ENCODE data around the gene RRP9.
"Not testable (repeated sequence)": the region's sequence is repeated elsewhere in the genome, so short reads cannot be mapped to it uniquely, and the experiment has no call there.

Gene RRP9

DNA sequence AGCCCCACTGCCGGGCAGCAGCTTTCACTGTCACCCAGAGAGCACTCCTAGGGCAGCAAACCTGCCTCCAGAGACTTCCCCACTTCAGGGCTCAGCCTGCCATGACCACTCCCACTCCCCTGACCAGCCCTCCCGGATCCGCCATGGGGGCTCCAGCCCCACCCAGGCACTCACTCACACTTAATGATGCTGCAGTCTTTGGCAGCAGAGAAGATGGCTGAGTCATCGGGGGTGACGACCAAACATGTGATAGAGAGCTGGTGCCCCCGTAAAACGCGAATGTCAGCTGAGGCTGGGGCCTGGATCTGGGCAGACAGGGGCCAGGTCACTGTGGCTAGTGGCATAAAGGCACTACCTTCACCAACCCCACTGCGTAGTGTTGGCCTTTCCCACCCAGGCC, 4.7 kb downstream of the RRP9 start:
- DNase-seq = no peak

DNA sequence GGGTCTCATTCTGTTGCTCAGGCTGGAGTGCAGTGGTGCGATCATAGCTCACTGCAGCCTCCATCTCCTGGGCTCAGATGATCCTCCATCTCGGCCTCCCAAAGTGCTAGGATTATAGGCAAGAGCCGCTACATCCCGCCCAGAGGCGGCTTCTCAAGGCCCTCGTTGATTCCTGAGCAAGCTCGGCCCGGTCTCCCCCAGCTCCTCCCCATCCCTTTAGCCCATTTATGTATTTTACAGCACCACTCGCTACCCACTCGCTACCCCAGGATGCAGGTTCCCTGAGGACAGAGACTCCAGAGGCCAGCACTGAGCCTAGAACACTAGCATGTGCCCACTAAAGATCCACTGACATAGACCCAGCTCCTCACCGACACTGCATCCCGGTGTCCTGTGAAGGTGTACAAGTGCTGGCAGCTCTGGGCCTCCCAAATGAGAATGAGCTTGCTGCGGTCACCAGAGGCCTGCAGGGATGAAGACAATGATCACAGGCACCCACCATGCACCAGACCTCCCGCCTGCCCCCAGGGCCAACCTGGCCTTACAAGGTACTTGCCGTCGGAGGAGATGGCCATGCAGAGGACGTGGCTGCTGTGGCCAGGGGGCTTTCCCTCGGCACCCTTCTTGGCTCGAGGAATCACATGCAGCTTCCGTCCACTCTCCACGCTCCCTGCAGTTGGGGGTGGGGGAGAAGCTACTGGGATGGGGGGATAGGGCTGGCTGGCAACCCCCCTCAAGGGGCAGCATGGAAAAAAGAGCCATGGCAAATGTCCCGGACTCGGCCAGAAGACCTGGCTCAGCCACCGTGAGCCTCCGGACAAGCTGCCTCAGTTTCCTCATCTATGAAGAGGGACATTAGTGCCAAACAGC, 5.6 kb downstream of the RRP9 start:
- no peak for DNase-seq

DNA sequence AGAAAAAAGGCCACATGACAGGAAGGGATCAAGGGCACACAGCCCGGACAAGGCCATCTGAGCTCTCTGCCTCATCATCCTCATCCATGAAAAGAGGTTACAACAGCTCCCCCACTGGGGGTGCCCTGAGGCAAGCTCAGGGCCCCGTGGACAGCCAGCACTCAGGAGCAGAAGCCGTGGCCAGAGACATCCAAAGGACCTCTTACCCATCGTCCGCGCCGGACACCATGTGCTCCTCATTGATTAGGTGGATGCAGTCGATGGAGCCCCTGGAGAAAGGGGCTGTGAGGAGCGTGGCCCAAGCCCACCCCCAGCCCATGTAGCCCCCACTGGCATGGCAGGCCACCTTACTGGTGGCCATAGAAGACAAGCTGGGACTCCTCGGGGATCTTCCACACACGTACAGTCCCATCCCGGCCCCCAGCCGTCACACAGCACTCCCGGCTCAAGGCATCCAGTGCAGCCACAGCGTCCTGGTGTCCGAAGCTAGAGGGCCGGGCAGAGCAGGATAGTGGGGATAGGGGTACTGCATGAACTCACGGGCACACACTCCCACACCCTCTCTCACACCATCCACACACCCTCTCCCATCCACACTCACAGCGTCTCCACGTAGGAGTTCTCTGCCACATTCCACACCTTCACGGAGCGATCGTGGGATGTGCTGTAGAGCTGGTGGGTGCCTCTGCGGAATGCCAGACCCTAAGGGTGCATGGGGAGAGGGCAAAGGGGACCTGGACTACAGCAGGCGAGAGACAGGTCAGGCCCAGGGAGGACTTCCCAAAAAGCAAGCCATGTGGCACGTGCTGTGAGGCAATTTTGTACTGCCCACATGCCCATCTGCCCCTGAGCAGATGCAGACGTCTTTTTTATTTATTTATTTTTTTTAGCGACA, 6.5 kb downstream of the RRP9 start:
- DNase-seq = no peak

DNA sequence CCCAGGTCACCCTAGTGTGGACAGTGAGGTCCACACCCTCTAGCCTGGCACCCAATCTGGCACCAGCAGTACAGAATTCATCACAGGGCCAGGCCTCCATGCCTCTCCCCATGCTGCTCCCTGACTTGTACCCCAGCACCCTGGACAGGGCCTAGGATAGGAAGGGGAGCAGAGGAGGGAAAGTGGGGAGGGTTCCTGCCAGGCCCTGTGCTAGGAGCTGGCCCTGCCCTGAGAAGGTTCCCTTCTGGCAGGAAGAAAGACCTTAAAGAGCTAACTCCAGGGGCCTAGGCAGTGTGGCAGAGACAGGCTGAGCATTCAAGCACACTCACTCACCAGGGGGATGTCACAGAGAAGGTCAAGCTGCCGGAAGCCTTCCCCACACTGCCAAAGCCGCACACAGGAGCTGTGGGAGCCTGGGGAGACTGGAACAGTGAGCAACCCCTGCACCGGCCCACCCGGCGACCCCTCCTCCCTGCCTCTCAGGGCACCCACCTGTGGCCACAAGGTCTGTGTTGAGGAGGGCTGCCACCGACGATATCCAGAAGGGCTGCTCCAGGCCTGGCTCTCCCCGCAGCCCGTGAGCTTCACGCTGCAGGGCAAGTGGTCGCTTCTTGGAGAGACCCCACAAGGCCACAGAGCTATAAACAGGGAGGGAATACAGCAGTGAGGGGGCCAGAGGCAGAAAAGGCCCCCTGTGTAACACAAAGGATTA, 7.4 kb downstream of the RRP9 start:
- DNase-seq = no peak

DNA sequence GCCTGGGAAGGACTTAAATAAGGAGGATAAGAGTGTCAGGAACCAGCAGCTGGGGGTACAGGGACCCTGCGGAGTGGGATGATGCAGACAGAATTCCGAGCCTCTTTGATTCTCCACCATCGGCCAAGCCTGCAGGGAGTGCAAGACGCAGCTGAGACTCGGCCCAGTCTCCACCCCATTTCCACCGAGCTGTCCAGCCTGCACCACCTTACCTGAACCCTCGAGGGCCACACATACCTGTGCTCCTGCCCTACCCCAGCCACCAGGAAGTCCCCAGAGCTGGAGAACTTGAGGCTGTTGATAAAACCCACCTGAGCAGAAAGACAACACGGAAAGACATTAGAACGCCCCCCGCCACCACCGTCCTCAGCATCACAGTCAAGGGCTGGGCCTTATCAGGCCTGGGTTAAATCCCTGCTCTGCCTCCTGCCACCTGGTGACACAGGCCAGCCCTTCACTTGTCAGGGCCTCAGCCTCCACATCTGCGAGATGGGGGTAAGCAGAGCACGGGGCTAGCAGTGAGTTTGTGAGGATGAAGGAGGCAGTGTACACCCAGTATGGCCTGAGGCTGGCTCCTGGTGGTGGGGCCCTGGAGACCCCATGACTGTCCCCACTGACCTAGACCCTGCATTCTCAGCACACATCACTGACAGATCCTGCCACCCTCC, 8.1 kb downstream of the RRP9 start:
- no peak for DNase-seq

DNA sequence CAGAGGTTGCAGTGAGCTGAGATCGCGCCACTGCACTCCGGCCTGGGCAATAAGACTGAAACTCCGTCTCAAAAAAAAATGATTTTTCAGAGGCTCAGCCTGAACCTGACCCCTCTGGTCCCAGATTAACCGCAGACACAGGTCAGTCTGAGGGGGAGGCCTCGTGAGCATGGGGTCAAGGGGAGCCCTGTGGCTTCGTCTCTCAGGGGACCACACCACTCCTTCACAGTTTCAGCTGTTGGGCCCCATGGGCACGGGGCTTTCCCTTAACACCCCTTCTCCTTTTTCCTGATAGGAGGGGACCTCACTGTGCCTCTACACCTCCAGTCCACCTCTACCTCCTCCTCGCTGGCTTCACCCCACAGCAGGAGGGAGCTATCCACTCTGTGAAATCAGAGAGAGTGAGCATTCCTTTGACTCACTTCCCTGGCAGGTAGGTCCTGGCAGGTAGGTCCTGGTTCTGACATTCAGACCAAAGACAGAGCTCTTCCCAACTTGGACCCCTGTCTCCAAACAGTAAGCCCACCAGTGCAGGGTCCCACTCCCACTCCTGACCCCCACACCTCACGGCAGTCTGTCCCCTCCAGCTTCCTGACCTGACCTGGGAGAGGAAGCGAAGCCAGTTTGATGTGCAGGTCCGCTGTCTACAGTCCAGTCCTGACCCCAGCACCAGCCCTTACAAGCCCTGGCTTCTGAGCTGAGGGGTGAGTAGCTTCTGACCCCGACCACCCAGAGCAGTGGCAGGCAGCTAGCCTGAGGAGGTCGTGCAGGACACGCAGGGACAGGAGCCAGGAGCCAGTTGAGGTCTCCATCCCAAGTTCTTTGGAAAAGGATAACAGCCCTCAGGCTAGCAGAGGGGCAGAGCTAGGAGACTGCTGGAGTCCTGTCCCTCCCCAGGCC, 9.0 kb downstream of the RRP9 start:
- no peak for DNase-seq

DNA sequence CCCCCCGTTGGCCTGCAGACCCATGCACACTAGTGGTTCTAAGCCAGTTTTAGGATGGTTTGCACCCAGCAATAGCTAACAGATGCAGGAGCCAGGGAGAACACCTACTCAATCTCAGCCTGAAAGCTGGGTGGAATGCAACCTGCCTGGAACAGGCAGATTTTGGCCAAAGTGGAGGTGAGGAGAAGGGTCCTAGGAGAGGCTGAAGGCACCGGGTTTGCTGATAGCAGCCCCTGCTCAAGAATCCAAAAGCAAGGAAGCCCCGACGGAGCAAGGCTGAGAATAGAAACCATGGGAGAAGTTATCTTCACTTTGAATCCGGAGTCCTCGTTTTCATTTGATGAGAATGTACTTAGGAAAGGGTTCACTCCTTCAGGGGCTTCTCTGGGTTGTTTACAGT, 9.9 kb downstream of the RRP9 start:
- DNase-seq = no peak

DNA sequence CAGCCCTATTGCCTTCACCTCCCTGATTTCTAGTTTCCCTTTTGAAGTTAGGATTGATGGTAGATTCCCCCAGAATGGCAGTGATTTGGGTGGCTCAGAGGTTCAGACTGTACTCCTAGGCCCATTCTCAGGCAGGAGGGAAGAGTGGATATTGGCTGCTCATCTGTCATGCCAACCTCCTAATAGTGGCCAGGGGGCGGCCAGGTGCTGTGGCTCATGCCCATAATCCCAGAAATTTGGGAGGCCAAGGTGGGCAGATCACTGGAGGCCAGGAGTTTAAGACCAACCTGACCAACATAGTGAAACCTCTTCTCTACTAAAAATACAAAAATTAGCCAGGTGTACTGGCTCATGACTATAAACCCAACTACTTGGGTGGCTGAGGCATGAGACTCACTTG, 11.3 kb downstream of the RRP9 start:
- DNase-seq = no peak

DNA sequence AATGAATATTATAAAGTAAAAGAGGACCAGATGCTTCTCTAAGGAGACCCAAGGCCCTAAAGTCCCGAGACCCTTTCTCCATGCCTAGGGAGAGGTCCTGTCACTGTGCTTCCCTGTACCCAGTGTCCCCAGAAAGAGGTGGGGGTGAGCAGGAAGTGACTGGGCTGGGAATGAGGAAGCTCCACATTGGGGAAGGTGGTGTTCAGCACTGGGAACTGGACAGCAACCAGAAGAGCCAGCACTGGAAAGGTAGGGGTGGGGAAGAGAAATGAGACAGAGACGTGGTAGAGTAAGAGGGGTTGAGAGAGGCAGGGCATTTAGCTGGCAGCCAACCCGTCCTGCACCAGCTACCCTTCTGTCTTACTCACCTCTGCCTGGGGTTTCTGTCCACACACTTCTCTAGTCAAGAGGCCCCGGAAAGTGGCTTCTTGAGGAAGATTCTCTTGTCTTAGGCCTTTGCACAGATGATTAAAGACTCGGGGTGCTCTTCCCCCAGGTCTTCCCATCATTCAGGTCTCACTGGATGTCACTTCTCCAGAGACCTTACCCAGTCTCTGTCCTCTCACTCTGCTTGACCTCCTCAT, 12.2 kb downstream of the RRP9 start:
- DNase-seq = peak; percentile 8

DNA sequence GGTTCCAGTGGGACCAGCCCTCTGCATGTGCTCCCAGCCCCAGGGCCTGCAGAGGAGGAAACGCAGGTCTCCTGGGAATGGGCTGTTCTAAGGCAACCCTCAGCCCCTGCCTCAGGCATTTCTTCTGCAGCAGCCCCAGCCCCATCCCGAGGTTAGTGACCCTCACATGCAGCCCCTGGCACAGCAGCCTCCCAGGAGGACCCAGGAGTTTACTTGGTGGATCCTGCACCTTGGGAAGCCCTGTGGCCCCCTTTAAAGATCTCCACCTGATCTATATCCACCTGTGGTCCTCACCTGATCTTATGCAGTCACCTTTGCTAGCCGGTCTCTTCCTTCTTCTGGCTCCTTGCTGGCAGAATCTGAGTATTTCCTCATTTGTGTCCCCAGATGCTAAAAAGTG, 12.7 kb downstream of the RRP9 start:
- not testable (repeated sequence) for DNase-seq

DNA sequence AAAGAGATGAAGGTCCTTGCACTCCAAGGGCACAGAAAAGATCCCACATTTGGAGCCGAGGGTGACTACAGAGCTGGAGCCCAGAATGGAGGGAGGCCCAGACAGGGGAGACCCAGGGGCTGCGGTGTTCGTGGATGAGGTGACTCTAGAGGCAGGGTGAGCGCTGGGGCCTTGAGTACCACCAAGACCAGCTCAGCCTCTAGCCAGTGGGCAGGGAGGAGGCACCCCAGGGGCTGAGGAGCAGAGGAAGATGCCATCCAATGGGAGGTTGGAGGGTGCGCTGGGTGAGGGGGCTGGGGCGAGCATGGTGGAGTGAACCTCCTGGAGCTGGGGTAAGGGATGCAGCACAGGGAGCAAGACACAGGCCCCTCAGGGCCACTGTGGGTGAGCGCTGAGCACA, 13.3 kb downstream of the RRP9 start:
- no peak for DNase-seq

DNA sequence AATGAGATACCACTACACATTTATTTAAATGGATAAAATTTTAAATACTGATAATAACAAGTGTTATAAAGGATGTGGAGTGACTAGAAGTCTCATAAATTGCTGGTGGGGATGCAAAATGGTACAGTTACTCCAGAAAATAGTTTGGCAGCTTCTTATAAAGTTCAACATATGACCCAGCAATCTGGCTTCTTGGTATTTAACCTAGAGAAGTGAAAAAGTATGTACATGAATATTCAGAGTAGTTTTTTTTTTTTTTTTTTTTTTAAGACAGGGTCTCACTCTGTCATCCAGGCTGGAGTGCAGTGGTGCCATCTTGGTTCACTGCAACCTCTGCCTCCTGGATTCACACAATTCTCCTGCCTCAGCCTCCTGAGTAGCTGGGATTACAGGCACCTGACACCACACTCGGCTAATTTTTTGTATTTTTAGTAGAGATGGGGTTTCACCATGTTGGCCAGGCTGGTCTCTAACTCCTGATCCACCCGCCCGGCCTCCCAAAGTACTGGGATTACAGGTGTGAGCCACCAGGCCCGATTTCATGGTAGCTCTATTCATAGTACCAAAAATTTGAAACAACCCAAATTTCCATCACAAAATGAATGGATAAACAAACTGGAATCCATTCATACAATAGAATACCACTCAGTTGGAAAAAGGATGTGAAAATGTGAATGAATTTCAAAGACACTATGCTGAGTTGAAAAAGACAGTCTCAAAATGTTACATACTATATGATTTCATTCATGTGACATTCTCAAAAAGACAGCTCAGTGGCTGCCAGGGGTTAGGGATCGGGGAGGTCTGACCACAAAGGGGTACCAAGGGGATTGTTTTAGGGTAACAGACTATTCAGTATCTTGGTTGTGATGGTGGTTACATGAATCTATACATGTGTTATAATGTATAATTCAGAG, 14.4 kb downstream of the RRP9 start:
- DNase-seq = no peak

DNA sequence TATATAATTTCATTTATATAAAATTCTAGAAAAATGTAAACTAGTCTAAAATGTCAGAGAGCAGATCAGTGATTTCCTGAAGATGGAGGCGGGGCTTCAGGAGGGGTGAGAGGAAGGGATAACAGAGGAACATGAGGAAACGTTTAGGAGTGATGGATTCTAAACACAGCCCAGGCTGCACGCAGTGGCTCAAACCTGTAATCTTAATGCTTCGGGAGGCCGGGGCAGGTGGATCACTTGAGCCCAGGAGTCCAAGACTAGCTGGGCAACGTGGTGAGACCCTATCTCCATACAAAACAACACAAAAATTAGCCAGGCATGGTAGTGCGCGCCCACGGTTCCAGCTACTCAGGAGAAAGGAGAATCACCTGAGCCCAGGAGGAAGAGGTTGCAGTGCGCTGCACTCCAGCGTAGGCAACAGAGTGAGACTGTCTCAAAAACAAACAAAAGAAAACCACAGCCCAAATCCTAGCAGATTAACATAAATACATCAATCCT, 20.6 kb downstream of the RRP9 start:
- no peak for DNase-seq

DNA sequence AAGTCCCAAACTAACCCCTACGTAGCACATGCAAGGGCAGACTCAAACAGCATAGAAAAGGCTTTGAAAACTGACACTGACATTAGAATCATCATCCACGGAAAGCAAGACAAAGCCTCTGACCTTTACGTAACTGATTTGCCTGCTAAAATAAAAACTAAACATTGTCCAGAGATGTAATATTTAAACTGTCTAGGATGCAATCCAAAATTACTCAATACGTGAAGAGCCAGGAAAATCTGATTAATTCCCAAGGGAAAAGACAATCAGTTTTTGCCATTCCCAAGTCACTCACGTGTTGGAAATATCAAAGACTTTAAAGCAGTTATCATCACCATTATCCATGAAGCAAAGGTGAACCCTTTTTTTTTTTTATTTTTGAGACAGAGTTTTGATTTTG, 25.3 kb downstream of the RRP9 start:
- DNase-seq = no peak

DNA sequence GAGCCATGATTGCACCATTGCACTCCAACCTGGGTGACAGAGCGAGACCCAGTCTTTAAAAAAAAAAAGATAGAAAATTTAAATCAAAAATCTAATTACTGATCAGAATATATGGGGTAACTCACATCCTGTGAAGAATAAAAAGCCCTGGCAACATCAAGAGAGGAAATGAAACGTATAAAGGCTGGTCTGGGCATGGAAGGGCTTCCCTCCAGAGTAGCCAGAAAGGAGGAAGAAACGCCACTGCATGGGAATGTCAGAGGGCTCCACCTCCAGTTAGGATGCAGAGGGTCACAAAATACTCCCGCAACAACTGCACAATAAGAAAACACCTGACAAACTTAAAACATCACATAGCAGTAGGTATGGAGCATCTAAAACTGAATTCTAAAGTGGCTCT, 33.7 kb downstream of the RRP9 start:
- no peak for DNase-seq

DNA sequence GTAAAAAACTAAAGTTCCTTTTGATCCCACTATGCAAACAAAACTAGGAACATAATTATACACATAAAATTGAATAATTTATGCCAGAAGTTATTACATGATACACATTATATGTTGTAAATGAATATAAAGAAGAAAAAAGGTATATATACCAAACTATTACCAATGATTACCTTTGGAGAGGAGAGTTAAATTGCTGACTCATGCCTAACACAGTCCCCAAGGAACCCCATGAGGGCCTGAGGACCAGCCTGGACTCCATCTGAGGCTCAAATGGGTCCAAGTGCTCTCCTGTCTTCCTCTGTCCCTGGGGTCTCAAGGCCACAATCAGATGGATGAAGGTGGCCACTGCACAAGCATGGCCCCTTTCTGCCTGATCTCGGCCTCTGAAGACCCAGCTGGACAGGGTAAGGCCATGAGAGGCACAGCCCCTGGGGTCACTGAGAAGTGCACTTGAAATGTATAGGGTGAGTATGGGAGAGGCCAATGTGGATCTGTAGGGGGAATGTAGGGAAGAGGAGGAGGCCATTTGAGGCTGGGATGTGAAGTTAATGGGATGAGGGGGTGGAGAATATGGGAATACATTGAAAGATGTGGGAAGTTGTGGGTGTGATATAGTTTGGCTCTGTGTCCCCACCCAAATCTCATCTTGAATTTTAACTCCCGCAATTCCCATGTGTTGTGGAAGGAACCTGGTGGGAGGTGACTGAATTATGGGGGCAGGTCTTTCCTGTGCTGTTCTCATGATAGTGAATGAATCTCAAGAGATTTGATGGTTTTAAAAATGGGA, 37.5 kb downstream of the RRP9 start:
- no peak for DNase-seq

DNA sequence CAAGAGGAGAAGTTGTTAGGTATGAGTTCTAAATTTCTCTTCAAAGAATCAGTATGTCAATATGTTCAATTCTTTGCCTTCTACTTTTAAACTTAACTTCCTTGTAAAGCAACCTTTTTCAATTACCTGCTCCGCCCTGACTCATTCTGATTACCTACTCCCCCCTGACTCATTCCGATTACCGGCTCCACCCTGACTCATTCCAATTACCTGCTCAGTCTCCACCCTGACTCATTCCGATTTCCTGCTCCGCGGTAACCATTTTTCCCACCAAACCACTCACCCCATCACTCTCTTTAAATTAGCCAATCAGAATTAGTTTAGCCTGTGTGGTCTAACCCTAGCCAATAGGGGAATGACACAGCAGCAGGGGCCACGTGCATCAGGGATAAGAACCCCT, 39.3 kb downstream of the RRP9 start:
- DNase-seq = not testable (repeated sequence)

DNA sequence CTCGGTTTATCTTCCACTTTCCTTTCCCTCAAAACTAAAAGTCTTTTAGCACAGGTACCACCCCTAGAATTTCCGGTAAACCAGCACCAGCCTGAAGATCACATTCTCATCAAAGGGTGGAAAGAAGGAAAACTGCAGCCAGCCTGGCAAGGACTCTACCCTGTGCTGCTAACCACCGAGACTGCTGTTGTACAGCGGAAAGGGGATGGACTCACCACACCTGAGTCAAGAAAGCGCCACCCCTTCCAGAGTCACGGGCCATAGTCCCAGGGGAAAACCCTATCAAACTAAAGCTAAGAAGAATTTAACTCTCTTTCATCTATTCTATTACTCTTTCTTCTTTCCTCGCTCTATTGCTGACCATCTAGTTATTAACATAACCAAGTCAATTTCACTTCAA, 41.7 kb downstream of the RRP9 start:
- not testable (repeated sequence) for DNase-seq

DNA sequence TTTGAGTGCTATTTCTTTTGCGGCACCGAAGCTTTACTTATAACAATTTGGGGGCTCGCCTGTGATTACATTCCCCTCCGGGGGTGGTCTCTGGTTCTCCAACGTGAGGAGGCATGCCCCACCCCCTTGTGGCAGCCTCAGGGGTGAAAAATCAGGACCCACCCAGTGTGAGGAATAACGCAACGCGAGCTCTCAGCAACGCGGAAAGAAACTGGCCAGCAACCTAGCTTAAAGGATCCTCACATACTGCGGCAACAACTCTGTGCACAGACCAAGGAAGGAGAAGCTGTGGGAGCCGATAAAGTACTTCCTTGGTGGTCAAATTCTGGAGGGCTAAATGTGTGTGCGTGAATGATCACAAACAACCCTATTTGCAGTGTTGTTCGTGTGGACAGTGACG, 44.3 kb downstream of the RRP9 start:
- DNase-seq = no peak
